Endothelial cell (in vitro differentiated cells): ENCODE measurements around the gene TMTC3. TPM values are rescaled to one million over a fixed set of nuclear protein-coding genes. Genes with fewer than 3 reads are reported as not detected.

Source experiments
- DNase-seq: peaks from one replicate; pipeline ENCODE4 v3.0.0; 2021; ENCODE audit warnings: low spot score
- H3K27ac Mint-ChIP-seq: one replicate; pipeline ENCODE4 v1.8.0; 2021; ENCODE audit warnings: mixed read lengths, inconsistent platforms; ENCODE audit not compliant: unreplicated experiment
- H3K27me3 Mint-ChIP-seq: one replicate; pipeline ENCODE4 v1.8.0; 2021; ENCODE audit warnings: mild to moderate bottlenecking, moderate library complexity, mixed read lengths, inconsistent platforms; ENCODE audit not compliant: unreplicated experiment
- H3K36me3 Mint-ChIP-seq: one replicate; pipeline ENCODE4 v1.8.0; 2021; ENCODE audit warnings: mild to moderate bottlenecking, low read depth, mixed read lengths, inconsistent platforms; ENCODE audit not compliant: unreplicated experiment
- H3K4me1 Mint-ChIP-seq: one replicate; pipeline ENCODE4 v1.8.0; 2021; ENCODE audit warnings: mild to moderate bottlenecking, mixed read lengths, inconsistent platforms; ENCODE audit not compliant: unreplicated experiment
- H3K4me3 Mint-ChIP-seq: one replicate; pipeline ENCODE4 v1.8.0; 2021; ENCODE audit warnings: mild to moderate bottlenecking, mixed read lengths, inconsistent platforms; ENCODE audit not compliant: unreplicated experiment
- H3K9me3 Mint-ChIP-seq: one replicate; pipeline ENCODE4 v1.8.0; 2021; ENCODE audit warnings: mixed read lengths, inconsistent platforms; ENCODE audit not compliant: unreplicated experiment
- total RNA-seq: library from RNA; stranded (reverse); fragmentation: NEBNext Ultra II Directional; extraction: Animal tissue kit (Norgen Biotek cat#: 25700); gene quantifications from one replicate; pipeline ENCODE4 v1.2.1, GENCODE V29; 2021; ENCODE audit not compliant: unreplicated experiment
- TF ChIP-seq, protein P1 (sequence below): fragments of 200-600 bp; sonication (generic); IDR thresholded peaks from one replicate; pipeline ENCODE4 v1.5.0; 2021; ENCODE audit warnings: antibody characterized with exemption; ENCODE audit not compliant: unreplicated experiment

Gene TMTC3
- total RNA-seq, 1 donor from 2014 or later: 21.4 TPM

DNA sequence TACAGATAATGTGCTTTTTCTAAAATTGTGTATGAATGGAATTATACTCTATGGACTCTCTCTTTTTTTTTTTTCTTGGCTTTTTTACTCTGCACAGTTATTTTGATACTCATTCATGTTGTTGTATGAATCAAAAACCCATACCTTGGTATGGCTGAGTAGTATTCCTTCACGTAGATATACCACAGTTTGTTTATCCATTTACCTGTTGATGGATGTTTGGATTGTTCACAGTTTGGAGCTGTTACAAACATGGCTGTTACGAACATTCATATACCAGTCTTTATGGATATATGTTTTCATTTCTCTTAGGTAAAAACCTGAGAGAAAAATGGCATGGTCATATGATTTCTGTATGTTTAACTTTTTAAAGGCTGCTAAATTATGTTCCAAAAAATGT, 43.2 kb downstream of the TMTC3 start:
- H3K9me3 Mint-ChIP-seq: no peaks in the 10 kb centered on the region
- peaks cover 11% of the 10 kb centered on the region for H3K36me3 Mint-ChIP-seq
- no peak overlapping the region for H3K27ac Mint-ChIP-seq
- H3K4me1 Mint-ChIP-seq: no peaks in the 10 kb centered on the region
- H3K4me3 Mint-ChIP-seq: no peak overlapping the region
- TF ChIP-seq, protein P1, sequence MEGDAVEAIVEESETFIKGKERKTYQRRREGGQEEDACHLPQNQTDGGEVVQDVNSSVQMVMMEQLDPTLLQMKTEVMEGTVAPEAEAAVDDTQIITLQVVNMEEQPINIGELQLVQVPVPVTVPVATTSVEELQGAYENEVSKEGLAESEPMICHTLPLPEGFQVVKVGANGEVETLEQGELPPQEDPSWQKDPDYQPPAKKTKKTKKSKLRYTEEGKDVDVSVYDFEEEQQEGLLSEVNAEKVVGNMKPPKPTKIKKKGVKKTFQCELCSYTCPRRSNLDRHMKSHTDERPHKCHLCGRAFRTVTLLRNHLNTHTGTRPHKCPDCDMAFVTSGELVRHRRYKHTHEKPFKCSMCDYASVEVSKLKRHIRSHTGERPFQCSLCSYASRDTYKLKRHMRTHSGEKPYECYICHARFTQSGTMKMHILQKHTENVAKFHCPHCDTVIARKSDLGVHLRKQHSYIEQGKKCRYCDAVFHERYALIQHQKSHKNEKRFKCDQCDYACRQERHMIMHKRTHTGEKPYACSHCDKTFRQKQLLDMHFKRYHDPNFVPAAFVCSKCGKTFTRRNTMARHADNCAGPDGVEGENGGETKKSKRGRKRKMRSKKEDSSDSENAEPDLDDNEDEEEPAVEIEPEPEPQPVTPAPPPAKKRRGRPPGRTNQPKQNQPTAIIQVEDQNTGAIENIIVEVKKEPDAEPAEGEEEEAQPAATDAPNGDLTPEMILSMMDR: no peak
- DNase-seq: no peak
- H3K27me3 Mint-ChIP-seq: no peaks in the 10 kb centered on the region

- H3K4me3 Mint-ChIP-seq: no peak overlapping the region
- H3K27ac Mint-ChIP-seq: no peak overlapping the region
- H3K4me1 Mint-ChIP-seq: no peaks in the 10 kb centered on the region
- TF ChIP-seq, protein P1: no peak
- peaks cover 9% of the 10 kb centered on the region for H3K36me3 Mint-ChIP-seq
- H3K9me3 Mint-ChIP-seq: no peaks in the 10 kb centered on the region
- DNase-seq: no peak
- no peaks in the 10 kb centered on the region for H3K27me3 Mint-ChIP-seq
These were observed 43.9 kb downstream of the TMTC3 start for GRCh38 chr12:88185988-88186387.

GRCh38 chr12:88187571-88187970, 45.5 kb downstream of the TMTC3 start:
- Mint-ChIP-seq H3K4me3 (no peak overlapping the region), H3K4me1 (no peaks in the 10 kb centered on the region)
- TF ChIP-seq, protein P1: no peak

DNA sequence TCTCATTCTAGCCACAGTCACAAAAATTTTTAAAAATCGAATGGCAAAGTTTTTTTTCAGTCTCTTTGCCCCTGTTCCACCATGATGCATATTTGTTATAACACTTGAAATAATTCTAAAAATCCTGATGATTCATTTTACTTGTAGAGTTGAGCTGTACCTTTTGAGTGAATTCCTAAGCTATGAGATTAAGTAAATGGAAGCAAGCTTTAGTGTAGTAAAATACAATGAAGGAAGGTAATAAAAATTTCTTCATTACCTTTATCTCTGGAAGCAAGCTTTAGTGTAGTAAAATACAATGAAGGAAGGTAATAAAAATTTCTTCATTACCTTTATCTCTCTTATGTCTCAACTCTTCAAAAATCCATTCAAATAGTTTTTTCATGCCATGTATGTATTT, 46.1 kb downstream of the TMTC3 start:
- DNase-seq: no peak
- H3K27ac Mint-ChIP-seq: no peak overlapping the region
- H3K9me3 Mint-ChIP-seq: no peaks in the 10 kb centered on the region
- no peaks in the 10 kb centered on the region for H3K4me1 Mint-ChIP-seq
- peaks cover 4% of the 10 kb centered on the region for H3K36me3 Mint-ChIP-seq
- no peaks in the 10 kb centered on the region for H3K27me3 Mint-ChIP-seq
- TF ChIP-seq, protein P1: no peak
- no peak overlapping the region for H3K4me3 Mint-ChIP-seq

More at GRCh38 chr12:88187571-88187970, 45.5 kb downstream of the TMTC3 start:
- DNase-seq: no peak
- Mint-ChIP-seq H3K36me3 (peaks cover 4% of the 10 kb centered on the region), H3K27ac (no peak overlapping the region), H3K9me3 (no peaks in the 10 kb centered on the region), H3K27me3 (no peaks in the 10 kb centered on the region)

DNA sequence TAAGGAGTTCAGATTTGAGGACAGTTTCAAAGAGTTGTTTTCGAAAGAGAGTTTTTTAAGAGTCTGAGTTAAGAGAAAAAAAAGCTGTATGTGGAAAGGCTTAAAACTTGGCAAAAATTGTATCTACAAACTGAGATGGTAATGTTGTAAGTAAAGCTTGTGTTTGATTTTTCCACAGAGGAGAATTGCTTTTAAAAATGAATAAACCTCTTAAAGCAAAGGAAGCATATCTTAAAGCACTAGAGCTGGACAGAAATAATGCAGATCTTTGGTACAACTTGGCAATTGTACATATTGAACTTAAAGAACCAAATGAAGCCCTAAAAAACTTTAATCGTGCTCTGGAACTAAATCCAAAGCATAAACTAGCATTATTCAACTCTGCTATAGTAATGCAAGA, 50.3 kb downstream of the TMTC3 start:
- no peak for DNase-seq
- Mint-ChIP-seq H3K4me1 (no peaks in the 10 kb centered on the region), H3K9me3 (no peaks in the 10 kb centered on the region), H3K27me3 (peaks cover 1% of the 10 kb centered on the region), H3K27ac (no peak overlapping the region), H3K36me3 (no peaks in the 10 kb centered on the region), H3K4me3 (no peak overlapping the region)
- TF ChIP-seq, protein P1: no peak
